PC-9 (cell line): Measurements from ENCODE around the gene LBP. TPM values are rescaled to one million over a fixed set of nuclear protein-coding genes. Genes with fewer than 3 reads are reported as not detected.

Experiments used
- BruUV-seq: library from RNA; stranded (reverse); fragments of 400-500 nt; replicated peaks from 2 replicates; lab custom pipeline; 2021; lab: Mats Ljungman, UMichigan
- CTCF ChIA-PET: fragments of 300-600 bp; sonication (Branson Sonifier 250); formaldehyde crosslinking; loops from one replicate; lab custom pipeline; 2022; ENCODE audit warnings: antibody characterized with exemption; lab: Charles Lee
- POLR2A ChIA-PET: fragments of 300-600 bp; sonication (Branson Sonifier 250); formaldehyde crosslinking; loops from one replicate; lab custom pipeline; 2022; ENCODE audit warnings: antibody characterized with exemption; ENCODE audit not compliant: unreplicated experiment; lab: Charles Lee
- DNase-seq, 2 experiments: peaks; one replicate each; pipeline versions ENCODE4 v3.0.0 to v3.0.0-alpha.2; 2015 to 2022; ENCODE audit warnings: mixed read lengths in 1 of 2
- H2AFZ ChIP-seq: fragments of 200-600 bp; sonication (generic); 2 replicates; pipeline ENCODE4 v1.8.1; 2017; ENCODE audit warnings: antibody characterized with exemption
- H3F3A ChIP-seq: fragments of 200-600 bp; sonication (generic); 2 replicates; pipeline ENCODE4 v1.8.1; 2017; ENCODE audit warnings: antibody characterized with exemption, mild to moderate bottlenecking, low read depth; ENCODE audit not compliant: insufficient read depth
- H3K27ac ChIP-seq: fragments of 200-600 bp; sonication (generic); 2 replicates; pipeline ENCODE4 v1.6.1; 2016; ENCODE audit warnings: mixed run types
- H3K27me3 ChIP-seq: fragments of 200-600 bp; sonication (generic); 2 replicates; pipeline ENCODE4 v1.6.1; 2016; ENCODE audit warnings: low read depth, mixed run types; ENCODE audit not compliant: insufficient read depth
- H3K36me3 ChIP-seq: fragments of 200-600 bp; sonication (generic); 2 replicates; pipeline ENCODE4 v1.6.1; 2016; ENCODE audit warnings: low read depth, mixed run types
- H3K4me1 ChIP-seq: fragments of 200-600 bp; sonication (generic); replicated peaks from 2 replicates; pipeline ENCODE4 v1.6.1; 2016; ENCODE audit warnings: mixed run types; ENCODE audit not compliant: insufficient read depth
- H3K4me2 ChIP-seq: fragments of 200-600 bp; sonication (generic); 2 replicates; pipeline ENCODE4 v1.6.1; 2017; ENCODE audit warnings: mixed run types
- H3K4me3 ChIP-seq: fragments of 200-600 bp; sonication (generic); 2 replicates; pipeline ENCODE4 v1.6.1; 2016; ENCODE audit warnings: mixed run types
- H3K79me2 ChIP-seq: fragments of 200-600 bp; sonication (generic); 2 replicates; pipeline ENCODE4 v1.6.1; 2017; ENCODE audit warnings: low read depth, mixed run types
- H3K9me2 ChIP-seq: fragments of 200-600 bp; sonication (generic); 2 replicates; pipeline ENCODE4 v1.8.1; 2017; ENCODE audit warnings: mild to moderate bottlenecking; ENCODE audit not compliant: insufficient read depth
- H3K9me3 ChIP-seq: fragments of 200-600 bp; sonication (generic); 2 replicates; pipeline ENCODE4 v1.8.1; 2016; ENCODE audit warnings: low read depth; ENCODE audit not compliant: insufficient read depth
- H4K20me1 ChIP-seq: fragments of 200-600 bp; sonication (generic); 2 replicates; pipeline ENCODE4 v1.8.1; 2017; ENCODE audit not compliant: insufficient read depth
- CTCF ChIP-seq: fragments of 200-600 bp; sonication (generic); conservative IDR thresholded peaks from 2 replicates; pipeline ENCODE4 v1.6.1; 2017; ENCODE audit warnings: mixed run types, antibody characterized with exemption, mild to moderate bottlenecking, moderate library complexity
- EZH2 ChIP-seq: fragments of 200-600 bp; sonication (generic); IDR thresholded peaks from 2 replicates; pipeline ENCODE4 v1.8.0; 2017; ENCODE audit warnings: antibody characterized with exemption, low read depth
- intact Hi-C: fragments of 100-400 bp; cut with micrococcal nuclease; formaldehyde crosslinking; loops from one replicate; pipeline ENCODE4 v1.10.0; 2022; ENCODE audit not compliant: unreplicated experiment
- total RNA-seq: library from RNA; stranded (reverse); gene quantifications from 2 replicates; pipeline ENCODE4 v1.2.3, GENCODE V29; 2021

The LBP gene
- total RNA-seq, 1 experiment from 2014 or later, result not detected

DNA sequence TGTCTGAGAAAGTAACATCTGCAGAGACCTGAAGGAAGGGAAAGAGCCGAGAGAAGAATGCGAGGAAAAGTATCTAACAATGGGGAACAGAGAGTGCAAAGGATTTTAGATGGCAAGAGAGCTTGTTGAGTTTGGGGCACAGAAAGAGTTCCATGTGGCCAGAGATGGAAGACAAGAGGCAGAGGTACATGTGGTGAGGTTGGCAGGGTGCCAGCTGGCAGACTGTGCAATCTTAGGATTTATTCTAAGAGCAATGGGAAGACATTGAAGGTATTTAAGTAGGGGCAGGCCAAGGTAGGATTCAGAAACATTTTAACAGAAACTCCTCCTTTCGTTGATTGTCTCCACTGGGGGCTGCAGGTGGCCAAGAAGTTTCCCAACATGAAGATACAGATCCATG lies 20.4 kb upstream of the LBP start:
- CTCF ChIA-PET, result interaction anchor here (0.5 kb wide), 1 partner anchor 14 kb away, joined by 3 read pairs; no protein-coding TSS in a partner anchor

DNA sequence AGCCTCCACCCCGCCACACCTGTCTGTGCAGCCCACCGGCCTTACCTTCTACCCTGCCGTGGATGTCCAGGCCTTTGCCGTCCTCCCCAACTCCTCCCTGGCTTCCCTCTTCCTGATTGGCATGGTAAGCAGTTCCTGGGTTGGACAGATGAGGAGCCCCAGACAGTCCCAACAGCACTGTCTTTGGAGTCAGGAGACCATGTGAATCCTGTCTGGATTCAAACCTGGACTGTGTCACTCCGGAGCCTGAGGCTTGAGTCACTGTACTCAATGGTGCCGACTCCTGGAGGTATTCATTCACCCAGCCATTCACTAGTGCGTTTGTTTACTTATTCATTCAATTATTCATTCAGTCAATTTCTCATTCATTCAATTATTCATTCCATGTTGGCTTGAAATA lies 20.0 kb upstream of the LBP start:
- intact Hi-C loops, result no loop called here
- Histone ChIP-seq H3K9me2 (no peaks in the 10 kb centered on the region), H3K4me3 (no peak overlapping the region), H2AFZ (no peak overlapping the region), H3K4me1 (no peaks in the 10 kb centered on the region), H3K27me3 (peaks cover 63% of the 10 kb centered on the region), H4K20me1 (no peaks in the 10 kb centered on the region), H3F3A (no peaks in the 10 kb centered on the region), H3K79me2 (no peaks in the 10 kb centered on the region), H3K27ac (no peak overlapping the region), H3K9me3 (no peaks in the 10 kb centered on the region), H3K36me3 (no peaks in the 10 kb centered on the region), H3K4me2 (no peak overlapping the region)
- POLR2A ChIA-PET, result no interaction called here
- no peak for TF ChIP-seq EZH2
- no peak for TF ChIP-seq CTCF
- no TSS peak for BruUV-seq
- no peak for DNase-seq
- CTCF ChIA-PET, result no interaction called here

More for the DNA sequence above, 20.4 kb upstream of the LBP start:
- POLR2A ChIA-PET, result no interaction called here
- Histone ChIP-seq H3K9me2 (no peaks in the 10 kb centered on the region), H3K36me3 (no peaks in the 10 kb centered on the region), H3F3A (no peaks in the 10 kb centered on the region), H3K4me1 (no peaks in the 10 kb centered on the region), H3K4me3 (no peak overlapping the region), H3K4me2 (no peak overlapping the region), H4K20me1 (no peaks in the 10 kb centered on the region), H3K9me3 (no peaks in the 10 kb centered on the region), H2AFZ (no peak overlapping the region), H3K27ac (no peak overlapping the region), H3K27me3 (peaks cover 59% of the 10 kb centered on the region), H3K79me2 (no peaks in the 10 kb centered on the region)
- TF ChIP-seq EZH2, result no peak
- TF ChIP-seq CTCF, result no peak
- BruUV-seq, result no TSS peak
- no peak for DNase-seq
- intact Hi-C loops, result no loop called here

GRCh38 chr20:38330638-38331037 lies 15.6 kb upstream of the LBP start:
- no peak for TF ChIP-seq CTCF
- TF ChIP-seq EZH2, result no peak
- Histone ChIP-seq H3K4me1 (no peaks in the 10 kb centered on the region), H3K36me3 (no peaks in the 10 kb centered on the region), H3K9me3 (no peaks in the 10 kb centered on the region), H3K9me2 (no peaks in the 10 kb centered on the region), H2AFZ (no peak overlapping the region), H3K4me2 (no peak overlapping the region), H3K27ac (no peak overlapping the region), H3K79me2 (no peaks in the 10 kb centered on the region), H4K20me1 (no peaks in the 10 kb centered on the region), H3K27me3 (peaks cover 70% of the 10 kb centered on the region), H3F3A (no peaks in the 10 kb centered on the region), H3K4me3 (no peak overlapping the region)
- no peak for DNase-seq
- intact Hi-C loops, result loop anchor here (10.0 kb wide), 1 partner anchor 404 kb away; no protein-coding TSS in a partner anchor
- CTCF ChIA-PET, result no interaction called here
- POLR2A ChIA-PET, result no interaction called here
- BruUV-seq, result no TSS peak
